Parathyroid adenoma (tissue), 2 donors: ENCODE results near the gene KLHDC2.
"Not testable (repeated sequence)": the region's sequence is repeated elsewhere in the genome, so short reads cannot be mapped to it uniquely, and the experiment has no call there.

Experiments
- H2AFZ ChIP-seq: fragments of 300-600 bp; sonication (generic); one replicate; pipeline ENCODE4 v1.7.0; 2017; ENCODE audit warnings: antibody characterized with exemption, mild to moderate bottlenecking
- H3K27ac ChIP-seq: fragments of 300-600 bp; sonication (generic); one replicate; pipeline ENCODE4 v1.7.0; 2017
- H3K27me3 ChIP-seq: fragments of 300-600 bp; sonication (generic); one replicate; pipeline ENCODE4 v1.7.0; 2017; ENCODE audit warnings: low read length; ENCODE audit not compliant: control insufficient read depth, insufficient read depth
- H3K36me3 ChIP-seq: fragments of 300-600 bp; sonication (generic); one replicate; pipeline ENCODE4 v1.7.0; 2017; ENCODE audit warnings: low read length; ENCODE audit not compliant: control insufficient read depth, insufficient read depth
- H3K4me1 ChIP-seq: fragments of 300-600 bp; sonication (generic); one replicate; pipeline ENCODE4 v1.7.0; 2017; ENCODE audit warnings: control low read depth
- H3K4me2 ChIP-seq: fragments of 300-600 bp; sonication (generic); one replicate; pipeline ENCODE4 v1.7.0; 2017; ENCODE audit warnings: low read length
- H3K4me3 ChIP-seq: fragments of 300-600 bp; sonication (generic); one replicate; pipeline ENCODE4 v1.7.0; 2017; ENCODE audit warnings: low read depth, low read length
- H3K79me2 ChIP-seq: fragments of 300-600 bp; sonication (generic); one replicate; pipeline ENCODE4 v1.7.0; 2017; ENCODE audit warnings: control low read depth
- H3K9ac ChIP-seq: fragments of 300-600 bp; sonication (generic); one replicate; pipeline ENCODE4 v1.7.0; 2017; ENCODE audit warnings: mild to moderate bottlenecking
- H3K9me3 ChIP-seq: fragments of 300-600 bp; sonication (generic); one replicate; pipeline ENCODE4 v1.7.0; 2017; ENCODE audit warnings: low read length; ENCODE audit not compliant: control insufficient read depth
- CTCF ChIP-seq: fragments of 300-600 bp; sonication (generic); IDR thresholded peaks from one replicate; pipeline ENCODE4 v1.7.0; 2017; ENCODE audit warnings: antibody characterized with exemption, mild to moderate bottlenecking
- donor health status: primary hyperparathyroidism.

Gene KLHDC2

GRCh38 chr14:49769171-49769570 is 1.2 kb downstream of the KLHDC2 start:
- Histone ChIP-seq H3K4me3 (peak overlapping the region; percentile 80), H3K4me2 (peak overlapping the region; percentile 99), H3K79me2 (peaks cover 15% of the 10 kb centered on the region), H3K9me3 (no peaks in the 10 kb centered on the region), H3K27me3 (no peaks in the 10 kb centered on the region), H3K9ac (no peak overlapping the region), H3K27ac (peak overlapping the region; percentile 99), H3K4me1 (peaks cover 4% of the 10 kb centered on the region), H3K36me3 (no peaks in the 10 kb centered on the region), H2AFZ (peak overlapping the region; percentile 96)
- no peak for TF ChIP-seq CTCF

GRCh38 chr14:49769581-49770211 is 1.7 kb downstream of the KLHDC2 start:
- Histone ChIP-seq H3K4me3 (peak overlapping the region; percentile 80), H2AFZ (no peak overlapping the region), H3K27me3 (no peaks in the 10 kb centered on the region), H3K27ac (no peak overlapping the region), H3K36me3 (no peaks in the 10 kb centered on the region), H3K9ac (no peak overlapping the region), H3K9me3 (no peaks in the 10 kb centered on the region), H3K79me2 (peaks cover 15% of the 10 kb centered on the region), H3K4me1 (peaks cover 4% of the 10 kb centered on the region), H3K4me2 (peak overlapping the region; percentile 99)
- no peak for TF ChIP-seq CTCF

- Histone ChIP-seq H3K36me3 (no peaks in the 10 kb centered on the region), H3K4me1 (peaks cover 4% of the 10 kb centered on the region), H3K79me2 (peaks cover 15% of the 10 kb centered on the region), H3K27ac (no peak overlapping the region), H3K4me2 (peak overlapping the region; percentile 99), H3K9ac (no peak overlapping the region), H3K27me3 (no peaks in the 10 kb centered on the region), H3K9me3 (no peaks in the 10 kb centered on the region), H2AFZ (no peak overlapping the region), H3K4me3 (no peak overlapping the region)
- TF ChIP-seq CTCF: no peak
Measured at GRCh38 chr14:49770212-49770817, 2.4 kb downstream of the KLHDC2 start.

GRCh38 chr14:49771691-49772090 is 3.7 kb downstream of the KLHDC2 start:
- H3K27me3 ChIP-seq, H2AFZ ChIP-seq, H3K36me3 ChIP-seq, H3K27ac ChIP-seq, H3K9me3 ChIP-seq, H3K4me1 ChIP-seq, H3K9ac ChIP-seq, H3K4me2 ChIP-seq, H3K4me3 ChIP-seq: not testable (repeated sequence)
- H3K79me2 ChIP-seq: peaks cover 15% of the 10 kb centered on the region

GRCh38 chr14:49774106-49774505 is 6.2 kb downstream of the KLHDC2 start:
- H3K4me2 ChIP-seq: no peak overlapping the region
- no peaks in the 10 kb centered on the region for H3K4me1 ChIP-seq
- peaks cover 10% of the 10 kb centered on the region for H3K79me2 ChIP-seq
- no peak overlapping the region for H3K27ac ChIP-seq
- no peak overlapping the region for H3K4me3 ChIP-seq
- H3K9me3 ChIP-seq: no peaks in the 10 kb centered on the region
- no peaks in the 10 kb centered on the region for H3K27me3 ChIP-seq
- H2AFZ ChIP-seq: no peak overlapping the region
- no peak overlapping the region for H3K9ac ChIP-seq
- no peak for TF ChIP-seq CTCF
- no peaks in the 10 kb centered on the region for H3K36me3 ChIP-seq
